Loucy (cell line): ENCODE measurements around the gene MACROD1.

Experiments used
- EZH2phosphoT487 ChIP-seq: fragments of 200-600 bp; IDR thresholded peaks from 2 replicates; pipeline ENCODE4 v1.6.1; 2018; ENCODE audit warnings: antibody characterized with exemption, mild to moderate bottlenecking, moderate library complexity, borderline replicate concordance
- TF ChIP-seq, protein P1 (sequence below): fragments of 200-600 bp; sonication (generic); conservative IDR thresholded peaks from 2 replicates; pipeline ENCODE4 v1.5.1; 2014; ENCODE audit warnings: mild to moderate bottlenecking, antibody characterized with exemption, low read length

- TF ChIP-seq, protein P1, sequence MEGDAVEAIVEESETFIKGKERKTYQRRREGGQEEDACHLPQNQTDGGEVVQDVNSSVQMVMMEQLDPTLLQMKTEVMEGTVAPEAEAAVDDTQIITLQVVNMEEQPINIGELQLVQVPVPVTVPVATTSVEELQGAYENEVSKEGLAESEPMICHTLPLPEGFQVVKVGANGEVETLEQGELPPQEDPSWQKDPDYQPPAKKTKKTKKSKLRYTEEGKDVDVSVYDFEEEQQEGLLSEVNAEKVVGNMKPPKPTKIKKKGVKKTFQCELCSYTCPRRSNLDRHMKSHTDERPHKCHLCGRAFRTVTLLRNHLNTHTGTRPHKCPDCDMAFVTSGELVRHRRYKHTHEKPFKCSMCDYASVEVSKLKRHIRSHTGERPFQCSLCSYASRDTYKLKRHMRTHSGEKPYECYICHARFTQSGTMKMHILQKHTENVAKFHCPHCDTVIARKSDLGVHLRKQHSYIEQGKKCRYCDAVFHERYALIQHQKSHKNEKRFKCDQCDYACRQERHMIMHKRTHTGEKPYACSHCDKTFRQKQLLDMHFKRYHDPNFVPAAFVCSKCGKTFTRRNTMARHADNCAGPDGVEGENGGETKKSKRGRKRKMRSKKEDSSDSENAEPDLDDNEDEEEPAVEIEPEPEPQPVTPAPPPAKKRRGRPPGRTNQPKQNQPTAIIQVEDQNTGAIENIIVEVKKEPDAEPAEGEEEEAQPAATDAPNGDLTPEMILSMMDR = no peak
- TF ChIP-seq EZH2phosphoT487 = no peak
Measured at GRCh38 chr11:64170419-64170818, 4.5 kb upstream of the MACROD1 start.
